CD14-positive monocyte (primary cell): ENCODE measurements around the gene CACUL1. TPM values are rescaled to one million over a fixed set of nuclear protein-coding genes. Genes with fewer than 3 reads are reported as not detected.

Experiments
- DNase-seq, 3 donors: peaks; one replicate each; pipeline ENCODE4 v3.0.0-alpha.2; 2011 to 2022
- H2AFZ ChIP-seq: 2 replicates; pipeline ENCODE4 v1.6.0; 2012; ENCODE audit warnings: mild to moderate bottlenecking, low read depth, low read length, inconsistent platforms; ENCODE audit not compliant: insufficient read depth, poor library complexity, severe bottlenecking
- H3K27ac ChIP-seq, 2 donors: 1 replicate in 1 of 2; 2 replicates in 1 of 2; pipeline ENCODE4 v1.5.1; 2012 to 2013; ENCODE audit warnings: low read length in 2 of 2, control low read depth in 1 of 2, inconsistent platforms in 1 of 2, low read depth in 1 of 2, mild to moderate bottlenecking in 1 of 2
- H3K27me3 ChIP-seq, 2 donors: one replicate each; pipeline versions ENCODE4 v1.6.0 to v1.6.1; 2011 to 2013; ENCODE audit warnings: low read length in 2 of 2; ENCODE audit not compliant: control insufficient read depth in 2 of 2, insufficient read depth in 2 of 2
- H3K36me3 ChIP-seq, 2 donors: replicated peaks in 1 of 2; 1 replicate in 1 of 2; 2 replicates in 1 of 2; pipeline versions ENCODE4 v1.5.1 to v1.6.1; 2012 to 2013; ENCODE audit warnings: low read length in 2 of 2, control low read depth in 1 of 2, inconsistent platforms in 1 of 2, mild to moderate bottlenecking in 1 of 2; ENCODE audit not compliant: insufficient read depth in 2 of 2, control insufficient read depth in 1 of 2
- H3K4me1 ChIP-seq, 2 donors: 1 replicate in 1 of 2; 2 replicates in 1 of 2; pipeline versions ENCODE4 v1.5.1 to v1.6.1; 2012 to 2013; ENCODE audit warnings: low read length in 2 of 2, control low read depth in 1 of 2, inconsistent platforms in 1 of 2, mild to moderate bottlenecking in 1 of 2, moderate library complexity in 1 of 2; ENCODE audit not compliant: insufficient read depth in 2 of 2, control insufficient read depth in 1 of 2
- H3K4me2 ChIP-seq: replicated peaks from 2 replicates; pipeline ENCODE3; 2012; ENCODE audit warnings: low read length, moderate library complexity, mild to moderate bottlenecking; ENCODE audit not compliant: poor library complexity, severe bottlenecking; ENCODE audit errors: extremely low read depth
- H3K4me3 ChIP-seq, 3 experiments: fragments of 200-600 bp in 1 of 3; sonication (generic) in 1 of 3; replicated peaks in 1 of 3; 1 replicate in 2 of 3; 2 replicates in 1 of 3; pipeline ENCODE4 v1.5.1; 2011 to 2013; ENCODE audit warnings: low read length in 3 of 3, mild to moderate bottlenecking in 3 of 3, control low read depth in 2 of 3, low read depth in 2 of 3, inconsistent platforms in 1 of 3, moderate library complexity in 1 of 3
- H3K79me2 ChIP-seq: 2 replicates; pipeline ENCODE4 v1.6.0; 2012; ENCODE audit warnings: mild to moderate bottlenecking, control low read depth, inconsistent platforms, low read length, moderate library complexity; ENCODE audit not compliant: insufficient read depth
- H3K9ac ChIP-seq: 2 replicates; pipeline ENCODE4 v1.6.0; 2017; ENCODE audit warnings: low read length, mild to moderate bottlenecking; ENCODE audit not compliant: insufficient read depth, poor library complexity, severe bottlenecking
- H3K9me3 ChIP-seq, 2 donors: replicated peaks in 1 of 2; 1 replicate in 1 of 2; 2 replicates in 1 of 2; pipeline versions ENCODE4 v1.5.1 to v1.6.1; 2012 to 2013; ENCODE audit warnings: low read length in 2 of 2, control low read depth in 1 of 2; ENCODE audit not compliant: control insufficient read depth in 1 of 2, insufficient read depth in 1 of 2
- H4K20me1 ChIP-seq: 2 replicates; pipeline ENCODE4 v1.6.0; 2012; ENCODE audit warnings: mild to moderate bottlenecking, low read length, control low read depth, moderate library complexity; ENCODE audit not compliant: insufficient read depth
- H3K27ac Mint-ChIP-seq, 7 donors: one replicate each; pipeline ENCODE4 v1.8.0; 2020; ENCODE audit warnings: mild to moderate bottlenecking in 7 of 7, mixed read lengths in 7 of 7, moderate library complexity in 6 of 7, inconsistent platforms in 2 of 7
- H3K27me3 Mint-ChIP-seq, 3 donors: one replicate each; pipeline ENCODE4 v1.8.0; 2021 to 2022; ENCODE audit warnings: low read depth in 3 of 3, mild to moderate bottlenecking in 3 of 3, mixed read lengths in 3 of 3, moderate library complexity in 3 of 3, inconsistent platforms in 1 of 3
- H3K36me3 Mint-ChIP-seq, 2 donors: one replicate each; pipeline ENCODE4 v1.8.0; 2020; ENCODE audit warnings: mixed read lengths in 2 of 2, inconsistent platforms in 1 of 2, mild to moderate bottlenecking in 1 of 2
- H3K4me1 Mint-ChIP-seq: one replicate; pipeline ENCODE4 v1.8.0; 2020; ENCODE audit warnings: mild to moderate bottlenecking, mixed read lengths
- H3K4me3 Mint-ChIP-seq, 2 donors: one replicate each; pipeline ENCODE4 v1.8.0; 2020; ENCODE audit warnings: mild to moderate bottlenecking in 2 of 2, mixed read lengths in 2 of 2, moderate library complexity in 1 of 2
- H3K9me3 Mint-ChIP-seq, 7 donors: one replicate each; pipeline ENCODE4 v1.8.0; 2020 to 2022; ENCODE audit warnings: mixed read lengths in 7 of 7, mild to moderate bottlenecking in 6 of 7, moderate library complexity in 6 of 7, inconsistent platforms in 2 of 7
- WGBS: methylation state at CpG from one replicate; pipeline ENCODE4 v1.1.5; 2013; ENCODE audit warnings: missing lambda C conversion rate; ENCODE audit not compliant: insufficient coverage; 5-methylcytosine and 5-hydroxymethylcytosine counted together
- intact Hi-C, 2 donors: fragments of 100-400 bp; cut with micrococcal nuclease; formaldehyde crosslinking; loops; one replicate each; pipeline versions ENCODE4 v1.15.0 to v1.15.1; 2023
- polyA plus RNA-seq, 3 donors: library from polyadenylated mRNA; depleted of rRNA in 1 of 3; unstranded in 2 of 3; stranded (reverse) in 1 of 3; fragments of 300-500 nt in 2 of 3; fragments of >200 nt in 1 of 3; fragmentation: Illumina TruSeq in 2 of 3; gene quantifications; 1 replicate in 2 of 3; 2 replicates in 1 of 3; pipeline ENCODE4 v1.2.3, GENCODE V29; 2012 to 2021
- TF ChIP-seq, protein P1 (sequence below): fragments of 200-600 bp; IDR thresholded peaks from one replicate; pipeline ENCODE4 v1.8.0; 2022; ENCODE audit warnings: antibody characterized with exemption, mild to moderate bottlenecking

CACUL1 gene
- polyA plus RNA-seq, 3 donors, result 18.1 to 50.8 (median 38.8) TPM

- Mint-ChIP-seq H3K4me3 (no peak overlapping the region), H3K4me1 (peaks cover 57% of the 10 kb centered on the region), H3K27ac (peak overlapping the region in 2 of 7 donors; percentile 8 to 12), H3K36me3 (peaks cover 7 to 9% of the 10 kb centered on the region in 2 donors), H3K27me3 (no peaks in the 10 kb centered on the region), H3K9me3 (peaks cover 0 to 5% (median 0%) of the 10 kb centered on the region in 7 donors)
- no CpG with 5 or more reads among the region's 1 CpG for WGBS
- H3K4me2 ChIP-seq, result no peak overlapping the region
- no peaks in the 10 kb centered on the region for H3K27me3 ChIP-seq
- peaks cover 100% of the 10 kb centered on the region for H3K79me2 ChIP-seq
- TF ChIP-seq, protein P1, sequence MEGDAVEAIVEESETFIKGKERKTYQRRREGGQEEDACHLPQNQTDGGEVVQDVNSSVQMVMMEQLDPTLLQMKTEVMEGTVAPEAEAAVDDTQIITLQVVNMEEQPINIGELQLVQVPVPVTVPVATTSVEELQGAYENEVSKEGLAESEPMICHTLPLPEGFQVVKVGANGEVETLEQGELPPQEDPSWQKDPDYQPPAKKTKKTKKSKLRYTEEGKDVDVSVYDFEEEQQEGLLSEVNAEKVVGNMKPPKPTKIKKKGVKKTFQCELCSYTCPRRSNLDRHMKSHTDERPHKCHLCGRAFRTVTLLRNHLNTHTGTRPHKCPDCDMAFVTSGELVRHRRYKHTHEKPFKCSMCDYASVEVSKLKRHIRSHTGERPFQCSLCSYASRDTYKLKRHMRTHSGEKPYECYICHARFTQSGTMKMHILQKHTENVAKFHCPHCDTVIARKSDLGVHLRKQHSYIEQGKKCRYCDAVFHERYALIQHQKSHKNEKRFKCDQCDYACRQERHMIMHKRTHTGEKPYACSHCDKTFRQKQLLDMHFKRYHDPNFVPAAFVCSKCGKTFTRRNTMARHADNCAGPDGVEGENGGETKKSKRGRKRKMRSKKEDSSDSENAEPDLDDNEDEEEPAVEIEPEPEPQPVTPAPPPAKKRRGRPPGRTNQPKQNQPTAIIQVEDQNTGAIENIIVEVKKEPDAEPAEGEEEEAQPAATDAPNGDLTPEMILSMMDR, result no peak
- H3K27ac ChIP-seq, result no peak overlapping the region
- DNase-seq, result no peak
- no peak overlapping the region for H3K4me3 ChIP-seq
- no peak overlapping the region for H3K9ac ChIP-seq
- intact Hi-C loops, result no loop called here
- H4K20me1 ChIP-seq, result peaks cover 53% of the 10 kb centered on the region
- H3K4me1 ChIP-seq, result peaks cover 26 to 49% of the 10 kb centered on the region in 2 donors
- no peaks in the 10 kb centered on the region for H3K9me3 ChIP-seq
- no peak overlapping the region for H2AFZ ChIP-seq
- peaks cover 0 to 3% of the 10 kb centered on the region in 2 donors for H3K36me3 ChIP-seq
Observed at GRCh38 chr10:118742782-118743181, 12.0 kb downstream of the CACUL1 start.

DNA sequence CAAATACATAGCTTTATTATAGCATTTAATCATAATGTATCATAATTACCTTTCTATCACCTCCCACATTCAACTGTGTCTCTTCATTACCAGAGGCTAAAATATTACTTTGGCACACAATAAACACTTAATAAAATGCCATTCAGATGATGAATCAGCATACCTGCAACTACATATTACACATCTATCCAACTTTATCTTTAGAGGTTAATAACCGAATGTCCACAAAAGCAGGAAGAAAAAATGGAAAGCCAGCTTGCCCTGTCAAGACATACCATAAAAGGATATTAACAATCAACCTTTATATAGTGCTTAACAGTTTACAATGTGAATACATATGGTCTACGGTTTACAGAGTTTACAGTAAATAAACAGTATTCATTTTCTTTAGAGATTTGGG, 12.7 kb downstream of the CACUL1 start:
- H3K27ac Mint-ChIP-seq, result no peak overlapping the region
- H3K9ac ChIP-seq, result no peak overlapping the region
- H3K36me3 Mint-ChIP-seq, result peaks cover 3 to 4% of the 10 kb centered on the region in 2 donors
- peaks cover 64% of the 10 kb centered on the region for H3K4me1 Mint-ChIP-seq
- no peaks in the 10 kb centered on the region for H3K27me3 Mint-ChIP-seq
- peaks cover 99% of the 10 kb centered on the region for H3K79me2 ChIP-seq
- TF ChIP-seq, protein P1, result no peak
- WGBS, result no CpG with 5 or more reads among the region's 2 CpGs
- H4K20me1 ChIP-seq, result peaks cover 45% of the 10 kb centered on the region
- H3K9me3 ChIP-seq, result no peaks in the 10 kb centered on the region
- H3K4me2 ChIP-seq, result no peak overlapping the region
- H3K27me3 ChIP-seq, result no peaks in the 10 kb centered on the region
- no peak overlapping the region for H3K4me3 ChIP-seq
- H3K36me3 ChIP-seq, result no peaks in the 10 kb centered on the region
- no peak for DNase-seq
- H3K9me3 Mint-ChIP-seq, result peaks cover 0 to 5% (median 0%) of the 10 kb centered on the region in 7 donors
- H3K27ac ChIP-seq, result no peak overlapping the region
- no peak overlapping the region for H2AFZ ChIP-seq
- H3K4me3 Mint-ChIP-seq, result no peak overlapping the region
- intact Hi-C loops, result no loop called here
- H3K4me1 ChIP-seq, result peaks cover 31 to 57% of the 10 kb centered on the region in 2 donors
